Neural crest cell (in vitro differentiated cells): ENCODE data around the gene TTC27. TPM values are rescaled to one million over a fixed set of nuclear protein-coding genes. Genes with fewer than 3 reads are reported as not detected.

Experiments used
- DNase-seq: peaks from one replicate; pipeline ENCODE4 v3.0.0; 2021; ENCODE audit warnings: low read depth, mixed read lengths, low spot score
- H3K27ac Mint-ChIP-seq: one replicate; pipeline ENCODE4 v1.8.0; 2021; ENCODE audit warnings: mild to moderate bottlenecking, mixed read lengths; ENCODE audit not compliant: unreplicated experiment
- H3K27me3 Mint-ChIP-seq: 2 replicates; pipeline ENCODE4 v1.8.0; 2021; ENCODE audit warnings: low read depth, mild to moderate bottlenecking, mixed read lengths
- H3K36me3 Mint-ChIP-seq: 2 replicates; pipeline ENCODE4 v1.8.0; 2021; ENCODE audit warnings: low read depth, mild to moderate bottlenecking, mixed read lengths
- H3K4me1 Mint-ChIP-seq: 2 replicates; pipeline ENCODE4 v1.8.0; 2021; ENCODE audit warnings: mixed read lengths
- H3K4me3 Mint-ChIP-seq: one replicate; pipeline ENCODE4 v1.8.0; 2021; ENCODE audit warnings: mild to moderate bottlenecking, mixed read lengths
- H3K9me3 Mint-ChIP-seq: 2 replicates; pipeline ENCODE4 v1.8.0; 2021; ENCODE audit warnings: mixed read lengths
- total RNA-seq: library from RNA; stranded (reverse); gene quantifications from 2 replicates; pipeline ENCODE4 v1.2.1, GENCODE V29; 2021
- TF ChIP-seq, protein P1 (sequence below): fragments of 200-600 bp; sonication (generic); conservative IDR thresholded peaks from 2 replicates; pipeline ENCODE4 v1.5.0; 2021; ENCODE audit warnings: antibody characterized with exemption, mild to moderate bottlenecking

The TTC27 gene
- total RNA-seq, 1 donor from 2014 or later: 16.5 TPM

DNA sequence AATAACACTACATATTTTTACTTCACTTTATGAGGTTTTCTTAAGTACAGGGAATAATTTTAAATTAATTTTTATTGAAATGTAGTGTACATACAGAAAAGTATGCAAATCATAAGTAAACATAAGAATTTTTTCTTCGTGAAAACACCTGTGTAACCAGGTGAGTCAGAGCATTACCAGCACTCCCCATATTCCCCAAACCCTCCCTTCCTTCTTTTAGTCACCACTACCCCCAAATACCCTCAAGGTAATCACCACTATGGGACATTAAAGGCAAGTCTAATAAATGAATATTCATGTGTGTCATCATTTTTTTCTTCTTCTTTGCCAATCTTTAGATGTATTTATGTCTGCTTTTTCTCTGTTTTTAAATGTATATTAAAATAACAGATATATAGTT lies 179.0 kb downstream of the TTC27 start:
- TF ChIP-seq, protein P1, sequence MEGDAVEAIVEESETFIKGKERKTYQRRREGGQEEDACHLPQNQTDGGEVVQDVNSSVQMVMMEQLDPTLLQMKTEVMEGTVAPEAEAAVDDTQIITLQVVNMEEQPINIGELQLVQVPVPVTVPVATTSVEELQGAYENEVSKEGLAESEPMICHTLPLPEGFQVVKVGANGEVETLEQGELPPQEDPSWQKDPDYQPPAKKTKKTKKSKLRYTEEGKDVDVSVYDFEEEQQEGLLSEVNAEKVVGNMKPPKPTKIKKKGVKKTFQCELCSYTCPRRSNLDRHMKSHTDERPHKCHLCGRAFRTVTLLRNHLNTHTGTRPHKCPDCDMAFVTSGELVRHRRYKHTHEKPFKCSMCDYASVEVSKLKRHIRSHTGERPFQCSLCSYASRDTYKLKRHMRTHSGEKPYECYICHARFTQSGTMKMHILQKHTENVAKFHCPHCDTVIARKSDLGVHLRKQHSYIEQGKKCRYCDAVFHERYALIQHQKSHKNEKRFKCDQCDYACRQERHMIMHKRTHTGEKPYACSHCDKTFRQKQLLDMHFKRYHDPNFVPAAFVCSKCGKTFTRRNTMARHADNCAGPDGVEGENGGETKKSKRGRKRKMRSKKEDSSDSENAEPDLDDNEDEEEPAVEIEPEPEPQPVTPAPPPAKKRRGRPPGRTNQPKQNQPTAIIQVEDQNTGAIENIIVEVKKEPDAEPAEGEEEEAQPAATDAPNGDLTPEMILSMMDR: no peak
- peaks cover 7% of the 10 kb centered on the region for H3K36me3 Mint-ChIP-seq
- peaks cover 4% of the 10 kb centered on the region for H3K9me3 Mint-ChIP-seq
- H3K4me1 Mint-ChIP-seq: no peaks in the 10 kb centered on the region
- no peak overlapping the region for H3K4me3 Mint-ChIP-seq
- no peak for DNase-seq
- no peaks in the 10 kb centered on the region for H3K27me3 Mint-ChIP-seq
- no peak overlapping the region for H3K27ac Mint-ChIP-seq

DNA sequence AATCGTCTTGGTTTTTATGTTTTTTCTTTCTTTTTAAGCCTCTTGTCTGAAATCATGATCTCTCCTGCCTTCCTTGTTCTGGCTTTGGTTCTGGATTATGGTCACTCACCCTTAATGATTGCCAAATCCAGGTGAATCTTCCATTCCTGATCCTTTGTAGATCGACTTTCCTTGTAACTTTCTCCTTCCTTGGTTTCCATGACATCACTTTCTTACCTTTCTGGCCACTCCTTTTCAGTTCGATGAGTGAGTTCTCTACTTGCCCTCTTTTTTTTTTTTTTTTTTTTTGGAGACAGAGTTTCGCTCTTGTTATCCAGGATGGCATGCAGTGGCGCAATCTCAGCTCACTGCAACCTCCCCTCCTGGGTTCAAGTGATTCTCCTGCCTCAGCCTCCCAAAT lies 179.8 kb downstream of the TTC27 start:
- Mint-ChIP-seq H3K27ac (no peak overlapping the region), H3K36me3 (peaks cover 5% of the 10 kb centered on the region), H3K4me3 (no peak overlapping the region), H3K9me3 (peaks cover 4% of the 10 kb centered on the region), H3K27me3 (no peaks in the 10 kb centered on the region), H3K4me1 (no peaks in the 10 kb centered on the region)
- TF ChIP-seq, protein P1: no peak
- DNase-seq: no peak

DNA sequence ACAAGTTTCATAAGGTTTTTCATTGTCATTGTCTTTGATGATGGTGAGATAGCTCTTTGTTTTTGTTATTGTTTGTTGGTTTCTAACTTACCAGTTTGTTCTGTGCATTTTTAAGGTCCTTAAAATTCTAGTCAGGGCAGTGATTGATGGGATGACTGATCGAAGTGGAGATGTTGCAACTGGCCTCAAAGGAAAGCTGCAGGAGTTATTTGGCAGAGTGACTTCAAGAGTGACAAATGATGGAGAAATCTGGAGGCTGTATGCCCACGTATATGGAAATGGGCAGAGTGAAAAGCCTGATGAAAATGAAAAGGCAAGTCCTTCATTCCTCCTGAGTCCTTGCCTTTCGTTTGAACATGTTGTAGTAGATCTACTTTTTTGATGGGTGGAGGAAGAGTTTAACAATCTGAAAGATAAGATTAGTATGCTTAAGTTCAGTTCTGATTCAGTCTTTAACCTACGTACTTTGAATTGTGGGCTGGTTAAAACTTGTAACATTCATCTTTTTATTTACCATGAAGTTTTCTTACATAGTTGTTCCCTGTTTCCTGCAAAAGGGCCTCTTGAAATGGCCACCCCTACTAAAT lies 183.2 kb downstream of the TTC27 start:
- H3K36me3 Mint-ChIP-seq: peaks cover 8% of the 10 kb centered on the region
- DNase-seq: no peak
- no peak overlapping the region for H3K27ac Mint-ChIP-seq
- no peak overlapping the region for H3K4me3 Mint-ChIP-seq
- no peaks in the 10 kb centered on the region for H3K4me1 Mint-ChIP-seq
- TF ChIP-seq, protein P1: no peak
- H3K9me3 Mint-ChIP-seq: peaks cover 4% of the 10 kb centered on the region
- H3K27me3 Mint-ChIP-seq: no peaks in the 10 kb centered on the region

DNA sequence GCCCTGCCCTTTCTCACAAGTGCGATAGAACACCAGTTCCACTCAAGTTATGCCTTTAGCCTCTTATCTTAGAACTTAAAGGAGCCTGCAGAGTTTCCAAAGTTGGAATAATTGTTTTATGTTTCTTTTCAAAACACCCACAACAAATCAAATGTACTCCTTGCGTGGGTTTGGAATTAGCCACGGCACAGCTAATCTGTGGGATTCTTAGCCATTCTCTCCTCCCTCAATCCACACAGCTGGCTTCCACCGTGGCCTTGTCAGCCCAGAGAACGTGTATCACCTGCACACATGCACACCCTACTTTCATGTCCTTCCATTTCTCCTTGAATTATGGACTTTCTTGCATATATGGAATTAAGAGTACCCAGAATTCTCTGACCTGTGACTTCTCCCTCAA lies 183.8 kb downstream of the TTC27 start:
- Mint-ChIP-seq H3K27ac (no peak overlapping the region), H3K27me3 (no peaks in the 10 kb centered on the region), H3K9me3 (peaks cover 4% of the 10 kb centered on the region), H3K4me3 (no peak overlapping the region), H3K36me3 (peaks cover 8% of the 10 kb centered on the region), H3K4me1 (no peaks in the 10 kb centered on the region)
- DNase-seq: no peak
- TF ChIP-seq, protein P1: no peak

DNA sequence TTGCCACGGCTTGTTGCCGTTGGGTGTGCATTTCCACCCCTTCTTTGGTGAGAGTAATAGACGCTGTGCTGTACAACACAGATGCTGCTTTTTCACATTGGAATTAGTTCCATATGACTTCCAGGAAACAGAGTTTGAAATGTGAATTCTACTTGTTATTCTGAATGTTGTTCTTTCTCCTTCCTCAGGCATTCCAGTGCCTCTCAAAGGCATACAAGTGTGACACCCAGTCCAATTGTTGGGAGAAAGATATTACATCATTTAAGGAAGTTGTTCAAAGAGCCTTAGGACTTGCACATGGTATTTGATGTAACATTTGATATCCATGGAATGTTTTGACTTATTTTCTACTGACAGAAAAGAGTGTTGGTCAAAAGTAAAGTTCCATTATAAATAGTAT lies 184.5 kb downstream of the TTC27 start:
- Mint-ChIP-seq H3K9me3 (peaks cover 4% of the 10 kb centered on the region), H3K4me1 (no peaks in the 10 kb centered on the region), H3K36me3 (peaks cover 8% of the 10 kb centered on the region), H3K27ac (no peak overlapping the region), H3K4me3 (no peak overlapping the region), H3K27me3 (no peaks in the 10 kb centered on the region)
- TF ChIP-seq, protein P1: no peak
- DNase-seq: no peak
